GM21529 (cell line): ENCODE measurements around the gene INF2.
A peak's percentile ranks its signal among the peaks of the same experiment; 100 is the strongest.

Source experiments
- ATAC-seq: cut with Tn5 transposase; IDR thresholded peaks from one replicate; pipeline ENCODE4 v1.9.1; 2021; ENCODE audit not compliant: unreplicated experiment

INF2 gene

DNA sequence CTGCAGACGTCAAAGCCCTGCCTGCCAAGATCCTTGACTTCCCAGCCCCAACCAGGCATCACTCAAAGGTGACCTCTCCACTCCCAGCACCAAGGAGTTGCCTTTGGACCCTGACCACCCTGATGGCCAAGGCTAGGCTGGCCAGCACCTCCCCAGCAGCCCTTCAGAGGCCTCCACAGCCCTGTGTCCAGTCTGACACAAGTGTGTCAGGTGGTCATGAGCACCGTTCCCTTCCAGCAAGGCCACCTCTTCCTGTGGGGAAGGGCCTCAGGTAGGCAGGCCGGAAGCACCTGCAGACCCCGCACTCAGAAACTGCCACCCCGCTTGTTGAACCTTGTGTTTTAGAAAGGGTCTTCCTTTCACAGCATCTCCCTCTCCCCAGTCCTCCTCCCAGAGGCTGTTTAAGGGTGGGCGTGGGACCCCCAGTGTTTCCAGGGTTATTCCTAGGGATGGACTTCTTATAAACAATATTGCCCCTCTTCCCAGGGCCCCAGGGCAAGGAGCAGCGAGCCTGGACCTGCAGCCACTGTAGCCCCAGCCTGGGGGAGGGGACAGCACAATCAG lies 13.2 kb upstream of the INF2 start:
- ATAC-seq: no peak

DNA sequence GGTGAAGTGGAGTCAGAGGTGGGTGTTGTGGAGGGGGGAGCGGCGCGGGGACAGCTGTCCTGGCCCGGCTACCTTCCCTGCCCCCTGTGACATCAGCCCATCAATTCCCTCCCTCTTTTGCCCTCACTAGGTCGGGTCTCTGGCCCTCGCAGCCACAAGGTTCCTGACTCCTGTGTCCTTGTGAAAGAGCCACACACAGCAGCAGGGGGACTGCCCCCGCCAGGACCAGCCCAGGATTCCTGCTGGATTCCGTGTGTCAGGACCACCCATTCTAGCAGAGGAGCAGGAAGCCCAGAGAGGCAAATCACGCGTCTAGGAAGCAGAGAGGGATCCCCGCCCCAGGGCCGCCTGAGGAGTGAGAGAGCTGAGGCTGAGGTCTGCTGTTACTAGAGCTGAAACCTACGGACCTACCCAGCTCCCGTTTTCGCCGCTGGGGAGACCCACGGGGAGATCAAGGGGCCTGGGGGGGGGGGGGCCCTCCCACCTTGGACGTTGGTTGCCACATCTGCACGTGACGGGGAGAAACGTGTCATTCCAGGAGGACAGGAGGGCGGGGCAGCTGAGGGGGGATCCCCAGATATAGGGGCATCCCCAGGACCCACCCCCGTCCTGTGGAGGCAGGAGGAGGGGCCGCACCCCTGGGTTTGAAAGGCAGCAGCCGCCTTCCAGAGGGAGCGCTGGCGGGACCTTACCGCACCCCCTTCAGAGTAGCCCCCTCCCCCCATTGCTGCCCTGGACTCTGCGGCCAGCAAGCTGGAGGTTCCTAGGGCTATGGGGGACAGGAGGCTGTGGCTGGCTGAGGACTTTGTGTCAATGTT lies 12.5 kb upstream of the INF2 start:
- peak; percentile 30 for ATAC-seq

GRCh38 chr14:104677512-104678332 lies 11.7 kb upstream of the INF2 start:
- peak; percentile 41 for ATAC-seq

- peak; percentile 2 for ATAC-seq
These were observed 11.1 kb upstream of the INF2 start for GRCh38 chr14:104678346-104678745.

DNA sequence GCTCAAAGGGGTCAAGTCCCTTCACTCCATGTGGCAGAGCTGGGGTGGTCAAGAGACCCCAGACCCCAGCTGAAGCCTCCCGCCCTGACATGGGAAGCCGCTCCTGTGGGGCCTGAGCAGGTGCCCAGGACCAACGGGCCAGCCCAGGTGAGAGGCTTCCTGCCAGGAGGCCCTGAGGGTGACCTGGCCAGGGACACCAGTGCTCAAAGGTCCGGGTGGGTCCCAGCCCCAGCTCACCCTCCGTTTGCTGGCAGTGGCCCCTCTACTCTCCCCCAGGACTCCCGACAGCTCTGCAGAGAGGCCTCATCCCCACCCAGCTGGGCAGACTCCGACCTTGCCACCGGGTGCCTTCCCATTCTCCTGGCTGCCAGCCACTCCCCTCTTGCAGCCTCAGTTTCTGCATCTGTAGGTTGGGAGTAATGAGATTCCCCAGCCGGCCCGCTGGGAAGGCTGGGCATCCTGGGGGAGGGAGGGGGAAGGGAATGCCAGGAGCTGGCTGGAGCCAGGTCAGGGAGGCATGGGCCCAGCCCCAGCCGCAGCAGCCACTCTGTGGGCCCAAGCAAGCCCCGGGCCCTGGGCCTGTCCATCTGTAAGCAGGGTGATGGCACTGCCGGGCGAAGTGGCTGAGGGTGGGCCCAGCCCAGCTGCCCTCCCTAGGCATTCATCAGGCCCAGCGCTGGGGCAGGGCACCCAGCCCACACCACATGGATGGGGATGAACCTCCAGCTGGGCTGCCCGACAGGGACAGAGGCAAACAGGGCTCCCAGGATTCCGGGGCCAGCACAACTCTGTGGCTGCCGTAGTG lies 10.3 kb upstream of the INF2 start:
- ATAC-seq: no peak

DNA sequence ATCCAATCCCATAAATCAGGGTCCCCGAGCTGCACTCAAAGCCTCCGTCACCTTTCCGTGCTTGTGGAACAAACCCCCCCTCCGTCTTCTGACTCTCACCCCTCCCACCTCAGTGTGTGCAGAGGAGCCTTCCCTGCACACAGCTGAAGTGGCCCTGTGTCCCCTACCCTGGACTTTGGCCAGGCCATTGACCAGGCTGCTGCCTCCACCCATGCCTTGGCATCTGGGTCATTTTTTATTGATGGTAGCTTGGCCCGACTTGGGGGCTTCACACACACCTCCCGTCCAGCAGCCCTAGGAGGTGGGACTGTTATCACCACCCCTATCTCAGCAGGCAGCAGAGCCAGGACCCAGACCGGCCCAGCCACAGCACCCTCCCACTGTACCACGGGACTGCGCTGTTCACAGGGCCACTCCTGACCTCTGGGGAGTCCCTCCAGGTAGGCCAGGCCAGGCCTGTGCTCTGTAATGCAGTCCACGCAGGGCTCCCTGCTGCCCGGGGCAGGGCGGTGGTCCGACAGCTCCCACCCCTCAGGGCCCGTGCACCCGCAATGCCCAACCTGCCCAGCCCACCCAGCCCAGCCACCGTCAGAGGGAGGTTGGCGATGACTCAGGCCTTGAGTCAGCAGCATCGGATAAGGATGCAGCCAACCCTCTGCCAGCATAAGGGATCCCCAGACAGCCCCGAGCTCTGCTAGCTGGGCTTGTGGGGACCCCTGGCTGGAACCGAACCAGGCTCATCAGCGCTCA lies 9.2 kb upstream of the INF2 start:
- no peak for ATAC-seq

DNA sequence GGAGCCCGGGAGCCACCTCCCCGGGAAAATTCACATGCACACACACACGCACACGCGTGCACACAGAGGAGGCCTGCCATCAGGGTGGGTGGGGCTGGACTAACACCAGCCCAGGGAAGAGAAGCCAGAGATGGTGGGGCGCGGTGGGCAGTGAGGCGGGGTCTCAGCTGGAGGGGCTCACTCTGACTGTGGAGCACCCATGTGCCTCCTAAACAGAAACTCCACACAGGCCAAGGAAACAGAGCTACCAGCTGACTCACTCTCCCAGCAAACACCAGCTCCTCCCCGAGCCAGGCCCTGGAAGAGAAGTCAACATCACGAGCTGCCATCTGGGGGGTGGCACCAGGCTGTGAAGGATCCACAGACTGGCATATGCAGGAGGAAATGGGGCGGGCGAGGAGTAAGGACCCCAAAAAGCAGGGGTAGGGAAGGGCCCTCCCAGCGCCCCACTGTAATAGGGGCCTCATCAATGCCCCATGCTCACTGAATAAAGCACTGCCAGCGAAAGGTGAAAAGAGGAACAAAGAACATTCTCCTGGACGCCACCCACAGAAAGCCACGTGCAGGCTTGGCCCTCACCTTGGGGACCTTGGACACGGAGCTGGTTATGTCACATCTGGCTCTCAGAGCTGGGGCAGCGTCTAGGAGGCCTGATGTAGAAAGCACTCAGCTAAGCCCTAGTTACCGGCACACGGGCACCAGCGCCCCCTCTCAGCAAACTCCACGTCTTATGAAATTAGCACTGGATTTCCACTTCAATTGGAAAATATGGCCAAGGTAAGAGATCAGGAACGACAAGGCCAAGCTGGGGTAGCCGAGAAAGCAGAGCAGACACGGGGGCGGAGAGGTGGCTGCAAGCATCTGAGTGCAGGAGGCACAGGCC lies 8.4 kb upstream of the INF2 start:
- ATAC-seq: peak; percentile 47

DNA sequence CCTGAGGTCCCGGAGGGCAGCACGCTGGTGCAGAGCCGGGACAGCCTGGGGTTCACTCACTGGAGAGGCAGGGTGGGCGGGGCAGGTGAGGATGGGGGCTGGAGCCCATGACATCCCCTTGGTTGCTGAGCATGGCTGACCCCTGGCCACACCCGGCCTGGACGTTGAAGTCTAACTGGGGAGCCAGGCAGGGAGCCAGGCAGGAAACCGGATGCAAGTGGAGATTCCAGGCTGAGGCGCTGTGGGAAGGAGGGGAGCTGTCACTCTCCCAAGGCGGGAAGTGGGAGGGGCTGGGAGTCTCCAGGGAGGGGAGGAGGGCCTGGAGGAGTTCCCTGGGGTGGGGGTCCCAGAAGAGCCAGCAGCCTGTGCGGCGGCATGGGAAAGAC lies 7.7 kb upstream of the INF2 start:
- no peak for ATAC-seq

GRCh38 chr14:104682107-104682593 lies 7.3 kb upstream of the INF2 start:
- no peak for ATAC-seq

DNA sequence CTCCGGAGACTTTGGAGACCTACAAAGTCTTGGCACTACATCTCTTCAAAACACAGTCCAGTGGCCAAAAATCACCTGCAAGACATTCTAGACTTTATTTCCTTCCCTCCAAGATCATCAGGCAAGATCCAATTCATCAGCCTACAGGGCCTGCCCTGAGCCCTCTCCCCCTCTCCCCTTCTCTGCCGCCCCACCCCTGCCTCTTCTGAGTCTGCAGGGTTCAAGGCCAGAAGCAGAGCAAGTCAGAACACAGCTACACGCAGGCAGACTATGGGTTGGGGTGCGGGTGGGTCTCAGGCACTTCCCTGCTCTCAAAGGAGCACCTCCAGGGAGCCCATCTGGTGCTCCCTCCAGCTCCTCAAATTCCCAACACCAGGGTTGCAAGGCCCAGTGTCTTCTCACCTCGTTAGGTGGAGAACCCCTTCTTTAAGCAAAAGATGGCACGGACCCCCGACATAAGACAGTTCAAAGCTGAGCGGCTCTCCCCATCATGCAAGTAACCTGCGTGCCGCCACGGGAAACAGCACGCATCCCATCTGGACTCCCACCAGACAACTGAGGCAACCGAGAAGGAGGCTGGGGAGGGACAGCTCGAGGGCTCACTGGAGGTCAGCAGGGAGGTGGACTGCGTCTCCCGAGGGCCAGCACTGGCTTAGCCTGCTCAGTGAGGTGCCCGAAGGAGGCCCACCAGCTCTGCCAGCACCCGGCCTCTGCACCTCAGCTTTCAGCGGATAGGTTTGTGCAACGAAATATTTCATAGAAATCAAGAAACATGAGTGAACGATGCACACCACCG lies 5.6 kb upstream of the INF2 start:
- ATAC-seq: no peak

DNA sequence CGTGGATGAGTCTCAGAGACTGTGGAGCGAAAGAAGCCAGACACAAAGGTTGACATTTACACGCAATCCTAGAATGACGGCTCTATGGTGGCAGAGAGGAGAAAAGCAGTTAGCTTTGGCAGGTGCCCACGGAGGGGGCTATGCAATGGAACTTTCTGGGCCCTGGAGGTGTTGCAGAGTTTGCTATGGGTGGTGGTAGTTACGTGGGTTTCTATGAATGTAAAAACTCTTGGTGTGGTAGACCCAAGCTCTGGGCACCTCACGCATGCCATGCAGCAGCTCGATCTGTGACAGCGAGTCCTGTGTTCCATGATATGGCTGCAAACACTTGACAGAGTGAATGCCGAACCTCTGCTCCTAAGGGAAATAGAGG lies 5.0 kb upstream of the INF2 start:
- ATAC-seq: no peak

GRCh38 chr14:104685216-104685997 lies 4.0 kb upstream of the INF2 start:
- ATAC-seq: no peak

GRCh38 chr14:104685998-104686610 lies 3.3 kb upstream of the INF2 start:
- ATAC-seq: no peak

- ATAC-seq: no peak
These were observed 2.5 kb upstream of the INF2 start for GRCh38 chr14:104686624-104687517.

DNA sequence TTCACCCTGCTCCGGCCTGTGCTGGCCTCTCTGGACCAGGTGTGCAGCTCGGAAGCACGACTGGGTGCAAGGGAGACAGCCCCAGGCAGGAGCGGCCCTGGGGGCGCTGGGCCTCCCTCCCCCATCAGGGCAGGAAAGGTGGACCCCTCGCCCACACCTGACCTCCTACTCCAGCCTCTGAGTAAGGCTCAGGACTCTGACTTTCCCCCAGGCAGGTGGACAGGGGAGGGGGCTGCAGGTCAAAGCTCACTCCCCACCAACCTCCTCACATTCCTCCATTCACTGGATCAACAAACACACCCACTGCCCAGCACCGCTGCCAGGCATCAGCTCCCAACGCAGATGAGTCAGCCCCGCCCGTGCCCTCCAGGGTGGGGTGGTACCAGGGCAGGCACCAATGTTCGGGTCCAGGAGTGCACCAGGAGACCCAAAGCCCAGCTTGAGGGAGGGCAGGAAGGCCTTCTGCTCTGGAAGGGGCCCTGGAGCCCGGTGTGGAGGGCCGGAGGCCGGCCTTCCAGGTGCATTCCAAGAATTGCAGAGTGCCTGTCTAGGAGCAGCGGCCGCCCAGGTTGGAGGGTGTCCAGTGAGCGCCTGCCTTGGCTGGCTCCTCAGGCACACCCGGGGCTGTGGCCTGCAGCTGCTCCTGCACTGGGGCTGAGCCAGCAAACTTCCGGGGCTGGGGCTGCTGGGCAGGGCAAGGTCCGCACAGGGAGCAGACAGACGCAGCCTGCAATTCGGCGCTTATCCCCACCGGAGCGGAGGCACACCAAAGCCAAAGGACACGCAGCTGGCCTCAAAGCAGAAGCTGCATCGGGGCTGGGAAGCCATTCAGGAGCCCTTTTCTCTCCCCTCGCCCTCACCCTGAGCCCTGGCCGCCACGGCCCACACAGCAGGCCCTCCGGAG lies 1.6 kb upstream of the INF2 start:
- ATAC-seq: no peak
